Right kidney (tissue), 1 donor: ENCODE results near the gene THRB.
"Not testable (repeated sequence)": the region's sequence is repeated elsewhere in the genome, so short reads cannot be mapped to it uniquely, and the experiment has no call there.

Experiments
- DNase-seq: peaks from one replicate; pipeline ENCODE4 v3.0.0-alpha.2; 2016

The THRB gene

DNA sequence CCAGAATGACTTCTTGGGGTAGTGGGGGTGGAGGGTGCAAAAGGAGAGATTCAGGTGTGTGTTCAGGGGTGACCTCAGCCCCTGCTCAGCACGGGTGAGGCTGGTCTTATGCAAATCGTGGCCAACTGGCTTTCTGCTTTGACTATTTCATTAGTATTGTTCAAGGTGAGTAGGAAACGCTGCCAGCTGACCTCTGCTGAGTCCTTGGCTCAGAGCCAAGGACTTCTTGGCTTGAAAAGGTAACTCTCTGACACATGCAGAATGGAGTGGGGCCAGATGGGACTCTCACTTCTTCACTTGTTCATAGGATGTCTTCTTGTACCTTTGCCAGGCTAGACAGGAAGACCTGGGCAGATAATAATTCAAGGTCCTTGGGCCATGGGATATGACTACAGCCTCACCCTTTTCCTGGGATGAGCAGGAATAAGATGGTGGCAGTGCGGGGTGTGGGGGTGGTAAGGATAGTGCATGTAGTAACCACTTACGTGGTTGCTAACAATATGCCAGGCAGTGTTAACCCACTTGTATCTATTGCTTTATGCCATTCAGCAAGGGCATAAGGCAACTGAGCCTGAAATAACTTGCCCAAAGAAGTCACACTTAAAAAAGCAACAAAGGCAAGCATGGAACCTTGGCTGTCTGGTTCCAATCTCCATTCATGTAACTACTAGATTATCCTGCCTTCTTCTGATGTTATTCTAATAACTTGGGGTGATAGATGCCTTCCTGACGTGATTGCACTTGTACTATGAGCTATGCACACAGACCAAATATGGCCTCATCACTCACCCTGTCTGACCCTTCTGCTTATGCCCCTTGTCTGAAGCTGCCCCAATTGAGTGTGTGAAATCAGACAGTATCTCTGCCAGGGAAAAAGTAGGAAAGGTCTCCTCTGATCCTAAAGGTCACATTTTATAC lies 356.4 kb downstream of the THRB start:
- no peak for DNase-seq

DNA sequence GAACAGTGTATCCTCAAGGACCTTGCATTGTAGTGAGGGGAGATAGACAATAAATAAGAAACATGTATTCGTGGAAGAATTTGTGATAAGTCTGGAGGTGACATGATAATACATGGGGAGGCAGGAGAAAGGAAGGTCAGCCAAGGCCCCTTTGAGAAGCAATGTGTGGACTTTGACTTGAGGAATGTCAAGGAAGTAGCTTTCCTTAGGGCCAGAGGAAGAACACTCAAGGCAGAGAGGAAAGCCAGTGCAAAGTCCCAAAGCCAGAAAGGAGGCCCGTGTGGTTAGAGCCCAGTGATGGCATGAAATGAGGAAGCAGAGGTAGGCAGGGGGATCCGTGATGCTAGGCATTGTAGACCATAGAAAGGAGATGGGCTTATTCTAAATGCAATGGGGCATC lies 357.3 kb downstream of the THRB start:
- no peak for DNase-seq

DNA sequence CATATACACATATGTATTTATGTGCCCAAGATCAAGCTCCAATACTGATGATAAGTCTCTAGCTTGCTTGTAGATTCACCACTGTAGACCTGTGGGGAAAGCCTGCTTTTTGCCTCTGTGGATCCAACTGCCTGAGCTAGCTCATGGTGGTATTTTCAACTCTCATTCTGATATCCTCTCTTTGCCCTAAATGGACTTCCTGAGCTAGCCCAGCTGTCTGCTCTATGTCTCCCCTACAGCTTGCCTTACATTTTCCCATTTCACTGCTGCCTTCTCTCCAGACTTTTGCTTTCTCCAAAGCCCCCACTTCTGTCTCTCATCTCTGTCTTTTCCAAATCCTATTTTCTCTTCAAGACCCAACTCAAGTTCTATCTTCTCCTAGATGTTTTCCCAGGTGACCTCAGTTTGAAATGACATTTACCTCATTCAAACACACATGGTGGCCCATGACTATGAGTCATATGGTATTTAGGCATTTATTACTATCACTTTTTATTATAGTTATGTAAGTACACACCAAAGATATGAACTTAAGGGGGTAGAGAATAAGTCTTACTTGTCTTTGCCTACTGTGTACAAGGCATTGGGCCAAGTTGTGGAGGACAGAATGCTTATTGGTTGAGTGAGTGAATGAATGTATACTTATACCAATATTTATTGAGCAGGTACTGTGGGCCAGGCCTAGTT lies 357.9 kb downstream of the THRB start:
- DNase-seq: no peak

DNA sequence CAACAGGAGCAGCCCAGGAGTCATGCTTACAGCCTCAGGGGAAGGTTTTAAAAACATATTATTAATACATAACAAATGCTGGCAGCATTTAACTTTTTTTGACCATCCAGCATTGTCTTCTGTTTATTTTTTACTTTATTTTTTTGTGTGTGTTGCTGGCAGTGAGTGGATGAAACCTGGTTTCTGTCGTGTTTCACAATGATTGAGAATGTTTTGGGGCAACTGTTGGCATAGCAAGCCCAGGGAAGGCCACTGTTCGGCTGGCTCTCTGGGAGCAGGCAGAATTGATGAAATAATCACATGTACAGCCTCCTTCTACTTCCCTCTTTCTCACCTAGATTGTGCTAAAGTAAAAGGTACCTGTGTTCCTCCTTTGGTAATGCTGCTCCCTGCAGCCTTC lies 359.4 kb downstream of the THRB start:
- DNase-seq: no peak

DNA sequence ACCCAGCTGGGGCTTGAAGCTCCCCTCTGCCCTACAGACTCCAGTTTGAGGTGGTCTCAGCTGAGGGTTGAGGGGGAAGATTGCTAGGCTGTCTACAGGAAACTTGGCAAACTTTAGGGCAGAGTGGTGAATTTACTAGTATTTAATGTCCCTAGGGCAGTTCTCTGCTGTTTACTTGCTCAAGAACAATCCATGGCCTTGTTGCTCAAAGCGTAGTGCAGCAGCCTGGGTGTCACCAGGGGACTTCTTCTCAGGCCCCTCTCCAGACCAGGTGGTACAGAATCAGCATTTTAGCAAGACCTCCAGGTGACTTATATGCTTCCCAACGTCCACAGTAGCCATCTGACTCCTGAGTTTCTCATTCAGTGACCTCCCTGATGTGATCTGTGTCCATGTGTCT lies 360.7 kb downstream of the THRB start:
- no peak for DNase-seq

DNA sequence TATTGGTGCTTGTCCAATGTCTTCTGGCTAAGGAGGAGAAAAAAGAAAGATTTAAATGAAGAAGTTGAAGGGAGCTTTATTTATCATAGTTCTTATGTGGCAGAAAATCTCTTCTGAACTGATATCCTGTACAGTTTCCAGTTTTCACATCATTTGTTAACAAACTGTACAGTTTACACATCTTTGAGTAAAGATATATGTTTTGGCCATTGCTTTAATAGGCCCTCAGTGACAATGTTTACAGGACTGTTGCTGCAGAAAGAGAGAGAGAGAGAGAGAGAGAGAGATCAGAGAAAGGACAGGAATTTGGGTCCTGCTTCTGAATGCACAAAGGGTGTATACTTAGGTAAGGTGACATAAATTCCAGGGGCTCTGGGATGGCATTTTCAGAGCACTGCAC lies 361.2 kb downstream of the THRB start:
- no peak for DNase-seq

DNA sequence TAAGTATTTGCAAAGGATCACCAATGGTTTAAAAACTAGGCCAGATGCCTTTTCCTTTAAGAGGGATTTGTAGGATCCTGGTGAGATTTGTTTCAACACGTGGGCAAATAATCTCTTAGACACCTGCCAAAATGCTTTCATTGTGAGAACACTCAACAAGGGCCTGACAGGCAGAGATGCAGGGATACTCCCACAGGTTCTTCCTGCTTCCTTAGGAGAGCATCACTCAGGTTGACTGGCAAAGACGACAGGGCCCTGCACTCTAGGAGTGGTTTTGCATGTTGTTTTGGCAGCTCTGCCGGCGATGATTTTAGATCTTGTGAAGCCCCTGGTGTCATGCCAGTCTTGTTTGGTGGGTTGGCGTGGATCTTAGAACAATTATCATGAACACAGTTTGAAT lies 365.1 kb downstream of the THRB start:
- no peak for DNase-seq

DNA sequence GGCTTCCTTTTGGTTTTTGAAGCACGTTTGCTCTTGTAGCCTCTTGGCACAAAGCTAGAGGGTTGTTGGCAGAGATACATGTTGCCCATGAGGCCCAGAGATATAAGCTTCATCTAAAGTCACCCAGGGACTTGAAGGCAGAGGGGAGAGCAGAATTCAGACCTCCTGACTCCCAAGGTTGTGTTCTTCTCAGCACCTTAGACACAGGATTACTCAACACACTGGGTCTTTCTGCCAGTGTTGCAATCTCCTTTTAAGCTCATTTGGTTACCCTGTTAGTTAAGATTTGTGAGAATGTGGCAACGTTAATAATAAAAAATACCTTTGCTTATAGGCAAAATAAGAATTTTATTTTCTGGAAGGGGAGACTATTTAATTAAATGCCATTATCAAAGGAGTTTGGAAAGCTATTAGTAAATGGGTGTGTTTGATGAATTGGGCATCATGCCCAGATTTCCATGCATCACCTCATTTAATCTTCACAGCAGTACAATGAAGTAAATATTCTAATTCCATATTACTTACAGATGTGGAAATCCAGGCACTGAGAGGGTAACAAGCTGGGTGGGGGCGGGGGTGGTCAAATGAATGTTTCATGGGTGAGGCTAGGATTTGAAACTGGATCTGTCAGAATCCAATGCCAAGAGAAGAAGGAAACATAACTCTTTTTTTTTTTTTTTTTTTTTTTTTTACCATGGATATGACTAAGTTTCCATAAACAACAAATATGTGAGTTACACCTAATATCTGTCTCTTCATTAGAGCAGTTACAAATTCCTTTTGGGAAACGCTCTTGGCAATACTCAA lies 366.2 kb downstream of the THRB start:
- no peak for DNase-seq

DNA sequence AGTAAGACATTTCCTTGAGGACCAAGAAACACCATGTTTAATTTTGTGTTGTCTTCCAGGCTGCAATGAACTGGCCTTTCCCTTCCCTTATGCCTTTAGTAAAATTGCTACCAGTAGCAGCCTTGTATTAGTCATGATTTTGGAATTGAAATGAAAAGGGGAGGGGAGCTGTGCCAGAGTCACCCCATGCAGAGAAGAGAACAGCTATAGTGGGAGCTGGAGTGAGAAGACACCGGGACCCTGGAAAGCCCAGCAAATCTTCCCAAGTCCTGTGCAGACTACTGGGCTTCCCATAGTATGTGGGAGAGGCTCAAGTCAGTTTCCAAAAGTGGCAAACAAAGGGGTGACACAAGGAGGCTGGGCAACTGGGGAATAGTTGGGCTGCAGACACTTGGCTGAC lies 371.1 kb downstream of the THRB start:
- no peak for DNase-seq

DNA sequence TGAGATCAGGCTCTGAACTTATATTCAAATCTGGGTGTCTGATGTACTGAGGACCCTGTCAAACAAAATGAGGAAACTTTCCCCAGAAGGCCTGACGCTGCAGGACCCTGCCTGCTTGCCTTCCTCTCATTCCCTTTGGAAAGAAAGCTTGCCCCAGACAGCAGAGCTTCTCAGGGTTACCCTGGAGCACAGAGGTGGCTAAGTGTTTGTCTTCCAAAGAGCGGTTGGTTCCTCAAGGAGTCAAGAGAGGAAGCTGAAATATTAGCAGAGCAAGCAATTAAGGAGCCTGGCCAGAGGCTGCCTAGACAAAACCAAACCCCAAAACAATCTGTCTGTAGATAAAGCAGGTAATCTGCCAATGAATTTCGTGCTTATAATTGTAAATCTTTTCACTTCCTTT lies 374.2 kb downstream of the THRB start:
- DNase-seq: no peak

DNA sequence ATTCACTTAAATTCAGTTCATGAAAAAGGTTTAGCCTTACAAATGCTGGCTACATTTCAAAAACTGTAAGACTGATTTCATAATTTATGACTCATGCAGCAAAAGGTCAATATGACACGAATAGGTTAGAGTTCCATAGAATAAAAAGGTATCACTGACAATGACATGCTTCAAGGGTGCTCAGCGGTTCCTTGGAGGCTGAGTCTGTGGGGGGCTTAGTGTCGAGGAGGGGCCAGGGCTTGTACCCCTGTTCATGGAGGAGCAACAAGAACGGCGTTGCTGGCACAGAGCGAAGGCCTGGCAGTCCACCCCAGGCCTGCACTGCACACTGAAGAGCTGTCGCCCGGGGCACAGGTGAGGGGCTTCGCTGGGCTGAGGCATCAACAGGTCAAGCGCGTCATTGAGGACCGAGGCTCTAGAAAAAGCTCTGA lies 375.3 kb downstream of the THRB start:
- DNase-seq: no peak

DNA sequence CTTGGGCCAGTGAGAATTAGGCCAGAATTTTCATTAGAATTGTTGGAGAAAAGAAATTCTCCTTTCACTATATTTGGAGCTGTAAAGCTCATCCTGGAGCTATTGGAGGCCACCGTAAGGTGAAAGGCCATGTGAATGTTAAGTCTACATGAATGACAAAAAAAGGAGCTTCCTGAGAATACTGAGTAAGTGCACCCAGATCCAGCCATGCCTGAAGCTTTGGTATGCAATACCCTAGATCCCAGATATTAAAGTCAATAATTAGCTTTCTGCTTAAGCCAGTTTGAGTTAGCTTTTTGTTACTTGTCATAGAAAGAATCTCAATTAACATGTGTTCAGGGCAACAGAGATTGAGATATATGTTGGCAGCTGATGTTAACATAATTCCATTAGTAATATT lies 377.1 kb downstream of the THRB start:
- no peak for DNase-seq

DNA sequence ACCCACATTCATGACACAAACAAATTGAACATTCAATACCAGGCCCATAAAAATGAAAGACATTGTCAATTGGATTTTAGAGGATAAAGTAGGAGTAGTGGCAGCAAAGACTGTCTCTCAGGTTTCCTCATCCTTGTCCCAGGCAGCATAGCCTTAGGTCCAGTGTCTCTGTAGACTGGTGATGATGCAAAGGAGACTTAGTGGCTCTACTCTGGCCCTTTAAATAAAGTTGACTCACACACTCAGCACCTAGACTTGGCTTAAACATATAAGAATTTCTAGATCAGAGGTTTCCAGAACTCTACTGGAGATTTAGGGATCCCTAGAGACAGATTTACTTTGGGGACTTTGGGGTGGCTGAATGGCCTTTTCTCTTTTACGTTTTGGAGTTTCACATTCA lies 382.9 kb downstream of the THRB start:
- DNase-seq: no peak

DNA sequence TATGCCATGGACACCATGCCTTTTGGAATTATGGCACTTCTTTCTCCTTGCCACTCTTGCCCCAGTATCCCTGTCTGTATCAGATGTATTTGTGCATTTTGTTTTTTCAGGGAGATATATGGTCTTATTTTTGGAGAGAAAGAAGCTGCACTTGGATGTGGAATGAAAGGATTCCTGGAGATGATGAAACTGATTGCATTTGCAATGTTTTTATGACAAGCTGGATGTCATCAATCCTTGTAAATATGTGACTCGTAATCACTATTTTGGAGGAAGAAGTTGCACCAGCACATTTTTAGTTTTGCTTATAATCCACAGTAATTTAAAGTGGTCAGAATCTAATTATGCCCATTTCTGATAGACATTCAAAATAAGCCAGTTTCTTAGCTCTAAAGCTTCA lies 384.6 kb downstream of the THRB start:
- DNase-seq: no peak

DNA sequence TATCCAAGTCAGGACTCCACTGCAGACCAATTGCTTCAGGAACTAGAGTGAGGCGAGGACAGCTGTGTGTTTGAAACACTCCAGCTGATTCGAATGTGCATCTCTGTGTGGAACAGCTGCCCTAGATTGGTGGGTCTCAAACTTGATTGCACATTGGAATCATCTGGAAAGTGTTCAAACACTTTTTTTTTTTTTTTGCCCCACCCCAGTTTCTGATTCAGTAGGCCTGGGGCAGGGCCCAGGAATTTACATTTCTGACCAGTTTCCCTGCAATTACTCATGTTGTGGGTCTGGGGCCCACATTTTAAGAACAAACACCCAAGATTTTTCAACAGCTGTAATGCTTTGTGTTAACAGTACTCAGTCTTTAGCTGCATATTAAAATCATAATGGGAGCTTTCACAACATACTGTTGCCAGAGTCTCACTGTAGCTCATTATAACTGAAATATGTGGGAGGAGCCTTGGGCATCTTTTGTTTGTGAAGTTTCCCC lies 392.9 kb downstream of the THRB start:
- no peak for DNase-seq

DNA sequence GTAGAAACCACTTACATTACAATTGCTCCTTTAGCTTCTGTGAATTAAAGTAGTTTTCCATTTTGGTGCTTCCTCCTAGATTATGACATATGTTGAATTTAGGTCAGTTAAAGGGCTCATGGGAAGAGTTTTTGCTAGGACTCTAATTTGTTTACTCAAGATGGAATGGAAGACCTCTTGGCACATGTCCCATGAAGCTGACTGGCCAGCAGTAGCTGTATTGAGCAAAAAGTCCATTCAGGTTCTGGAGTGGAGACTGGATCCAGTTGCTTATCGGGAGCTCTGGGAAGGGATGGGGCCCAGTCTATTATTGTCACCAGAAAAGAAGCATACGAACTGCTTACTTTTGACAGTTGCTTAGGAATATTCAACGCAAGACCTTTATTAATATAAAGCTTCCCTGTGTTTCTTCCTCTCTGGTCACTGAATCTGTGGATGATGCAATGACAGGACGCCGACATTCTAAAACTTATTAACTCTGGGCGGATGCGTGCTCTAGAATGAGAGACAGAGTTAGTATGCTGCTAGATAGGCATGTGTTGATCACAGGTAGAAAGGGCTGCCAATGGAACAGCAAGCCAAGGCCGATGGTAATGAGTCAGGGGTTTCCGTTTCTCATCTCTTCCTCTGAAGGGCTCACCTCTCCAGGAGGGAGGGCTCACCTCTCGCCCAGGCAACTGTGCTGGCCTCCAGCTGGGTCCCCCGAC lies 393.8 kb downstream of the THRB start:
- DNase-seq: no peak

DNA sequence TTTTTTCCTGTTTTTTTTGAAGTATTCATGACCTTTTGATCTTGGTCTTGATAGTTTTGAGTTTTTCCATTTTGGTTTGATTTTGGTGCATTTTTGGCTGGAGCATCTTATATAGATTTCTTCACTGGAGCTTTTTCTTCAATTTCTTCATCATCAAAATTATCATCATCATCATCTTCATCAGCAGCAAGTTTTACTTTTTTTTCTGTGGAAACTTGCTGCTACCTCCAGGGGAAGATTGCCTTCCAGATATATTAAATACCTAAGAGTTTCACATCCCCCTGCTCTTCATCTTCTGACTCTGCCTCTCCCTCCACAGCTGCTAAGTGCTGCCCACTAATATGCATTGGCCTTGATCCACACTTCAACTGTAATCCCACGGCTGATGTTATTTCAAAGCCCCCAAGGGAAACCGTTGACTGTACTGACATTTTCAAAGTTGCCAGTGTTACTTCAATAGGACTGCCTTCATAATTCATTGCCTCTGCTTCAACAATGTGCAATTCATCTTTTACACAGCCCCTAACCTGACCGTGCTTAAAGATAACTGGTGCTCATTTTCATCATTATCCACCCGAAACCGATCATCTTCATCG lies 397.9 kb downstream of the THRB start:
- DNase-seq: no peak

DNA sequence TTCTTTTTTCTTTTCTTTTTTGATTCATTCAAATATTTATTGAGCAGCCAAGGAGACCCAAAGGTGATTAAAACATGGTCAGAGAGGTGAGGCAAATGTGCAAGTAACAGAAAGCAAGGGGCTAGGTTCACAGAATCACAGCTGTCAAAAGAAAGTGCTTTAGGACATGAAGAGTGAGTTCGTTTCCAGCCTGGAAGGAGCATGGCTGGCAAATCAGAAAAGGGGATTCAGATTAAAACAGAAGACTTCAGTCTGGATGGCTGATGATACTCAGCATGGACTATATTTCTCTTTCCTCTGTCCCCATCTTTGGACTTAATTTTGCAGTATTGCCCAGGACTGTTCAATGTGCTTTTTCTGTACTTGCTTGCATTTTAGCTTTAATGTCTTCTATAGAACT lies 398.4 kb downstream of the THRB start:
- DNase-seq: no peak

DNA sequence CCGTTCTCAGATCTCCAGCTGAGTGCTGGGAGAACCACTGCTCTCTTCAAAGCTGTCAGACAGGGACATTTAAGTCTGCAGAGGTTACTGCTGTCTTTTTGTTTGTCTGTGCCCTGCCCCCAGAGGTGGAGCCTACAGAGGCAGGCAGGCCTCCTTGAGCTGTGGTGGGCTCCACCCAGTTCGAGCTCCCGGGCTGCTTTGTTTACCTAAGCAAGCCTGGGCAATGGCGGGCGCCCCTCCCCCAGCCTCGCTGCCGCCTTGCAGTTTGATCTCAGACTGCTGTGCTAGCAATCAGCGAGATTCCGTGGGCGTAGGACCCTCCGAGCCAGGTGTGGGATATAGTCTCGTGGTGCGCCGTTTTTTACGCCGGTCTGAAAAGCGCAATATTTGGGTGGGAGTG lies 399.8 kb downstream of the THRB start:
- not testable (repeated sequence) for DNase-seq

DNA sequence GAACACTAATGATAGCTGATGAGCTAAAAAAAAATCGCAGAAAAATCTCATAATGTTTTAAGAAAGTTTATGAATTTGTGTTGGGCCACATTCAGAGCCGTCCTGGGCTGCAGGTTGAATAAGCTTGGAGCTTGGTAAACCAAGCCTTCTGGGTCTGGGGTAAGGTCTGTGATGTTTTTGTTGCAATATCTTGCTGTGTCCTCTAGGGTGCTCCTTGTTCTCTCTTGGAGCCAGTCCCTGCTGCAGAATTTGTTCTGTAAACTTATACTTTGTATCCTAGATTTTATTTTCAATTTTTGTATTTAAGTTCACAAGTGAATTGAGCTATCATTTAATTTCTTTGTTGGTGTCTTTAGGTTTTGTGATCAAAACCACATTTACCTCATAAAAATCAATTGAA lies 405.9 kb downstream of the THRB start:
- no peak for DNase-seq

DNA sequence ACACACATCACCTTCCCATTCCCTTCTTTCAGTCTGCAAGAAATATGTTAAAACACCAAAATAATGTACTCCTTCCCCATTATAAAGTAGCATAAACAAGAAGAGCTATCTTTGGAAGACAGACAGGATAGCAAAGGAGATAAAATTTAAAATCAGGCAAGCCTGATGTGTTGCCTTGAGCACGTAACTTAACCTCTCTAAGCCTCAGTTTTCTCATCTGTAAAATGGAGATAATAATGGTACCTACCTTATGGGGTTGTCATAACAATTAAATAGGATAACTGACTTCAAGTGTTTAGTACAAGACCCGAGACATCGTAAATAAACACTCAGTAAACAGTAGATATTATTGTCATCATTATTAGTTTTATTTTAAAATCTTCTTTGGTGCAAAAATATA lies 407.2 kb downstream of the THRB start:
- DNase-seq: no peak
